Eye (tissue), 1 donor: Measurements from ENCODE around the gene LRRC40.
"Not testable (repeated sequence)": the region's sequence is repeated elsewhere in the genome, so short reads cannot be mapped to it uniquely, and the experiment has no call there.

Experiments used
- DNase-seq: peaks from one replicate; pipeline ENCODE4 v3.0.0-alpha.2; 2015

LRRC40 gene

DNA sequence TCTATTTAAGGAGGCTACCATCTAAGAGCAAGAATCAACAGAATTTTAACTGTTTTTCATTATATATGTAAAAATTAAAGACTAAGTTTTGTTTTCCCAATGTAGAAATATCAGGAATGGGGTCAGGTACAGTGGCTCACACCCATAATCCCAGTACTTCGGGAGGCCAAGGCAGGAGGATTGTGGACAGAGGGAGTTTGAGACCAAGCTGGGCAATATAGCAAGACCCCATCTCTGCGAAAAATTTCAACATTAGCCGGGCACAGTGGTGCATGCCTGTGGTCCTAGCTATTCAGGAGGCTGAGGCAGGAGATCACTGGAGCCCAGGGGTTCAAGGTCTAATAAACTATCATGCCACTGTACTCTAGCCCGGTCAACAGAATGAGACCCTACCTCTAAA is 5.3 kb downstream of the LRRC40 start:
- no peak for DNase-seq

- no peak for DNase-seq
These were observed 9.0 kb downstream of the LRRC40 start for GRCh38 chr1:70196333-70196732.

DNA sequence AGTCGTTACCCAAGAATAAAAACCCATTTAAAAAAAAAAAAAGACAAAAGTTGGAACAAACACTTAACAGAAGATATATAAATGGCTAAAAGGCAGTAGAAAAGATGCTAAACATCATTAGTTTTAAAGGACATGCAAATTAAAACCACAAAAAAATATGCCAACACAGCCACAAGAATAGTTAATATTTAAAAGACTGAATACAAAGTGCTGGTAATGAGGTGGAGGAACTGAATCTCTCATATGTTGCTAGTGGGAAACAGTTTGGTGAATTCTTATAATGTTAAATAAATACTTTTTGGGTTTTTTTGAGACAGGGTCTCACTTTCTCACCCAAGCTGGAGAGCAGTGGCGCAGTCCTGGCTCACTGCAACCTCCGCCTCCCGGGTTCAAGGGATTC is 10.0 kb downstream of the LRRC40 start:
- DNase-seq: no peak

GRCh38 chr1:70194601-70195000 is 10.8 kb downstream of the LRRC40 start:
- no peak for DNase-seq

DNA sequence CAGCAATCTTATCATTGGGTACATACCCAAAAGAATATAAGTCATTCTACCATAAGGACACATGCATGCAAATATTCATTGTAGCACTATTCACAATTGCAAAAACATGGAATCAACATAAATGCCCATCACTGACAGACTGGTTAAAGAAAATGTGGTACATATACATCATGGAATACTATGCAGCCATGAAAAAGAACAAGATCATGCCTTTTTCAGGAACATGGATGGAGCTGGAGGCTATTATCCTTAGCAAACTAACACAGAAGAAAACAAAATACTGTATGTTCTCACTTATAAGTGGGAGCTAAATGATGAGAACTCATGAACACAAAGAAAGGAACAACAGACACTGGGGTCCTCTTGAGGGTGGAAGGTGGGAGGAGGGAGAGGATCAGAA is 12.9 kb downstream of the LRRC40 start:
- DNase-seq: not testable (repeated sequence)

DNA sequence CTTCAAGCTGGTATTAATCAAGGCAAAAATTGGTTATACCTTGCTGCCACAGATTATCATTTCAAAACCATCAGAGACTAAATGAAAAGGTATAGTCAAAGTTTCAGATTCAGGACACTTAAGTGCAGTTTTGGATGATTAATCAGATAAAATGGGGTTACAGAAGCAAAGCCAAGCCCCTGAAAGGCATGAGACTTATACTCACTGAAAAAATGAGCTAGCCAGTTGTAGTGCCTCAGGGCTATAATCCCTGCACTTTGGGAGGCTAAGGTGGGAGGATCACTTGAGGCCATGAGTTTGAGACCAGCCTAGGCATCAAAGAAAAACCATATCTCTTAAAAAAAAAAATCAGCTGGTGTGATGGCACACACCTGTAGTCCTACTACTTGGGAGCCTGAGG is 15.2 kb downstream of the LRRC40 start:
- no peak for DNase-seq

DNA sequence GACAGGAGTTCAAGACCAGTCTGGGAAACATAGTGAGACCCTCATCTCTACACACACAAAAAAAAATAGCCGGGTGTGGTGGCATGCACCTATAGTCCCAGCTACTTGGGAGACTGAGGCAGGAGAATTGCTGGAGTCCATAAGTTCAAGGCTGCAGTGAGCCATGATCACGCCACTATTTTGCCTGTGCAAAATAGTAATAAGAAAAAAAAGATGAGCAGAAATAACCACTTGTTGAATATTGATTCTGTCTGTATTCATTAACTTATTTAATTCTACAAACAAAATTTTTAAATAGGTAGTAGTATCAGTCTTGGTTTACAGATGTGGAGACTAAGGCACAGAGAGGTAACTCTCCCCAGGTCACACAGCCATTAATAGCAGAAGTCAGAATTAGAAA is 16.9 kb downstream of the LRRC40 start:
- no peak for DNase-seq

DNA sequence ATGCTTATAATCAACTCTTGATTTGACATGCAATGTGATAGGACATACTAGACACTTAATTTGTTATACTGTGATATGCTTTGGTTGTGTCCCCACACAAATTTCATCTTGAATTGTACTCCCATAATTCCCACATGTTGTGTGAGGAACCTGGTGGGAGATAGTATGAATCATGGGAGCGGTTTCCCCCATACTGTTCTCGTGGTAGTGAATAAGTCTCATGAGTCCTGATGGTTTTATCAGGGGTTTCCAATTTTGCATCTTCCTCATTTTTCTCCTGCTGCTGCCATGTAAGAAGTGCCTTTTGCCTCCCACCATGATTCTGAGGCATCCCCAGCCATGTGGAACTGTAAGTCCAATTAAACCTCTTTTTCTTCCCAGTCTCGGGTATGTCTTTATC is 20.2 kb downstream of the LRRC40 start:
- not testable (repeated sequence) for DNase-seq

GRCh38 chr1:70171512-70171911 is 33.9 kb downstream of the LRRC40 start:
- DNase-seq: no peak

- no peak for DNase-seq
These were observed 36.1 kb downstream of the LRRC40 start for GRCh38 chr1:70169018-70169839.

DNA sequence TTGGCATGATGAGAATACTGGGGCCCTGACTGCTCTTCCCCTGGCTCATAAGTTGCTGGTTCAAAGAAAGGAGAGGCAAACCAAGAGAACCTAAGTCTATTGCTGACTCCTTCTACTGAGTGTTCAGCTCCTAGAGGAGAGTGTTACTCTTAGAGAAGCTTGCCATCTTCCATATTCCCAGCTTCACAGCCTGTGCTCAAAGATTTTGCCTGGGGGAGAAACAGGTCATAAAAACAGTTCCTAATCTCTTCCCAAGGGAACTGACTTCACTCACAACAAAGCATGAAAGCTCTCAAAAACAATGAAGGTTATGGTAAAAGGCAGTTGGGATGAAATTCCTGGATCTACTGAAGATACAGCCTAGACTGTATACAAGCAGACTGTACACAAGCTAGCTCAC is 37.1 kb downstream of the LRRC40 start:
- DNase-seq: no peak

- no peak for DNase-seq
These were observed 41.0 kb downstream of the LRRC40 start for GRCh38 chr1:70164350-70164749.

DNA sequence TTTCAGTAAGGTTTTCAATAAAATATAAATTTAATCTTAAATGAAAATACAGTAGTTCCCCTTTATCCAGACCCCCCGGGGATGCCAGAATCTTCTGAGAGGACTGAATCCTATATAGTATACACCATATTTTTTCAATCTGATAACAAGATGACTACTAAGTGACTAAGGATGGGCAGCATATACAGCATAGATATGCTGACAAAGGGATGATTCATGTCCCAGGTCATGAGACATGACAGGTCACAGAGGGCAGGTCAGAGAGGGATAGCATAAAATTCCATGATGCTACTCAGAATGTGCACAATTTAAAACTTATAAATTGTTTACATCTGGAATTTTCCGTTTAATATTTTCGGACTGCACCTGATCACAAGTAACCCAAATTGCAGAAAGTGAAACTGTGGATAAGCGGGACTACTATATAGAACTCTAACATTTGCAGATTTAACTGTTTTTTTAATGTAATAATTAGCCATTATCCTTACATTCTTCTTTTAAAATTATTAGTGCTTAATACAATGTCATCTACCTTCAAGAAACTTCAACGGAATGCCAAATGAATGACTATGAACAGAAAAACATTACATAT is 48.8 kb downstream of the LRRC40 start:
- DNase-seq: no peak

DNA sequence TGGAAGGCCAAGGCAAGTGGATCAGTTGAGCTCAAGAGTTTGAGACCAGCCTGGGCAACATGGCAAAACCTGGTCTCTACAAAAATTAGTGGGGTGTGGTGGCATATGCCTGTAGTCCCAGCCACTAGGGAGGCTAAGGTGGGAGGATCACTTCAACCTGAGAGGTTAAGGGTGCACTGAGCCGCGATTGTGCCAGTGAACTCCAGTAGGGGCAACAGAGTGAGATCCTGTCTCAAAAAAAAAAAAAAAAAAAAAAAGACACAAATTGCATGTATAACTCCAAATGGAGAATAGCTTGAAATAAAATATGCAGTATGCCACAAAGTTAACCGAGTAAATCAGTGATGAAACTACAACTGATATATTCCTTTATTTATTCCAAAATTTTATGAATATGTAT is 51.6 kb downstream of the LRRC40 start:
- no peak for DNase-seq

DNA sequence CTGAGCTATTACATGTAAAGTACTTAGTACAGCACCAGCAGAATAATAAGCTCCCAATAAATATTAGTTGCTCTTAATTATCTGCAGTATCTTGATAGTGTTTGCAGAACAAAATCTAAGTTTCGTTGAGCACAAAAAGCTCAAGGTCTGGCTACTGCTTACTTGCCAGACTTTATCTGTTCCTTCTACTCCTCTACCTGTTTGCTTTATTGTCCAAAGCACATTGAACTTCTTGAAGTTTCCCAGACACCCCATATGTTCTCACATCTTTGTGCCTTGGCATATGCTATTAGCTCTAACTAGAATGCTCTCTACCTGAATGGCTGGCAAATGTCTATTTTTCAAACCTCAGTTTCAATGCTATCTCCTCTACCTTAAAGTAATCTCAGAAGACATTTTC is 54.9 kb downstream of the LRRC40 start:
- no peak for DNase-seq

- DNase-seq: no peak
These were observed 58.9 kb downstream of the LRRC40 start for GRCh38 chr1:70146488-70146887.

DNA sequence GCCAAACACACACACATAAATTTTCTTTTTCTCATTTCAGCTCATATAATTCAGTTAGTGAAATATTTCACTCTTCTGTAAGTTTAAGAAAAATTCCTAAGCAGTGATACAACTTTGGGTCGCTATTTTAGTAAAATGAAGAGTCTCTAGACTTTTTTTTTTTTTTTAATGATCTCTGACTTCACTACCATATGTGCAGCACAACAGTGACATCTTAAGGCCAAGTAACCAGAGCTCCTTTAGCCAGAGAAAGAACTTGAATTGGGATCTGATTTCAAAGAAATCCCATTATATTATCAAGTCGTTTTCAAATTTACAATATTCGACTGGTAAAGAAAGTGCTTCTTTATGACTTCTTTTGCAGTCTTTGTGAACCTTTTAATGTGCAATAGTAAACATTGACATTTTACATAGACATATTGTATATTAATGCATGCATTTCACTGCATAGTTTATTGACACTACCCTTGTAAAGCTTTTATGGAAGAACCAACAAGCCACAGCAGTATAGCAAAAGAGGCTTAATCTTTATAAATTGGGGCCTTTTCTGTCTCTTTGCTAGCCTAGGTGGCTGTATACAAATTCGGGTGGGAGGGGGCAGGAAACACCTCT is 62.2 kb downstream of the LRRC40 start:
- DNase-seq: peak; percentile 54

DNA sequence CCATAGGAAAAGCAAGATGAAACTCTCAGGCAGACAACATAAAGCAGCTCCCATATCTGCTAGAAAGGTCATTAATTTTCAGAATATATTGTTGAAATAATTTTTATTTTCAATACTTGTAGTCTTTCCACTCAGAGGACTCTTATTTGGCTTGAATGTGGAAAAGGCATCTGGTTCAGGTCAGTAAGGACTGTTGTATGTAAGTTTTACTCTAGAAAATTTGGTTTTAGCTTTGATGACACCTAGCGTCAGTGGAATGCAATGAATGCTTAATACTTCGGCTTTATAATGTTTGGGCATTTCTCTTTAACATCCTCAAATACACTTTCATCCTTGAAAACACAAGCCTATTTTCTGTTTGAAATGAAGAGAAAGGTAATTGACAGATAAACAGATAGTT is 63.3 kb downstream of the LRRC40 start:
- DNase-seq: peak; percentile 47

DNA sequence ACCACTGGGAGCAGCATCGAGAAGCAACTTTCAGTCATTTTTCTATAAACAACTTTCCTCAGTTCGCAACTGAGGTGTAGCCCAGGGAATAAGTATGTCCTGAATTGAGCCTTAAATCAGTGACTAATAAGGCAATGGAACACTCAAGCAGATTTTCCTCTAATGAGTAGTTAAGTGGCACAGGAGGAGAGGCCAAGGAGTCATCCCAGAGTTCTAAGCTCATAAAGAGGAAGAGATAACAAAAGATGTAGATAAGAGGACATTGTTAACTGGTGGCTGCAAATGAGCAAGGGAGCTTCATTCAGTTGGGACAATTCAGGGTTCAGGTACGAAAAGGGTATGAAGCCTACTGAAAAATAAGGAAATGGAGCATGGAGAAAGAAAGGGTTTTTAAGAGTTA is 64.5 kb downstream of the LRRC40 start:
- DNase-seq: no peak

DNA sequence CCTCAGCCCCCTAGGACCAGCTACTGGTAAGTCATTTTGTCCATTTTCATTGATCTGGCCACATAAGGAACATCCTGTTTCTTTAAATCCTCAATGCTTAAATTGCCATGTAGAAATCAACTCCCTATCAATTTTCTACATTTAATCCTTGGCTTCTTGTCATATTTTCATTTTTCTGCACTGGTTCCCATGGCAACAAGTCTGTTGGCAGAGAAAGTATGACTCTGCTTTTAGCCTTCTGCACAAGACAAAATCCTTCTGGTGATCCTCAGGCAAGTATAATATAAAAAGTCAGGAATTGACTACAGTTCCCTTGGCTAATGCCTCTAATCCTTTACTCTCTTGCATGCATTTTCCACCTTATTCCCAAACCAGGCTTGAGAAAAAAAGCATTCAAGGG is 65.0 kb downstream of the LRRC40 start:
- DNase-seq: peak; percentile 79

- DNase-seq: no peak
These were observed 71.2 kb downstream of the LRRC40 start for GRCh38 chr1:70134148-70134547.

GRCh38 chr1:70117046-70117445 is 88.3 kb downstream of the LRRC40 start:
- DNase-seq: no peak

GRCh38 chr1:70115315-70115714 is 90.1 kb downstream of the LRRC40 start:
- no peak for DNase-seq

DNA sequence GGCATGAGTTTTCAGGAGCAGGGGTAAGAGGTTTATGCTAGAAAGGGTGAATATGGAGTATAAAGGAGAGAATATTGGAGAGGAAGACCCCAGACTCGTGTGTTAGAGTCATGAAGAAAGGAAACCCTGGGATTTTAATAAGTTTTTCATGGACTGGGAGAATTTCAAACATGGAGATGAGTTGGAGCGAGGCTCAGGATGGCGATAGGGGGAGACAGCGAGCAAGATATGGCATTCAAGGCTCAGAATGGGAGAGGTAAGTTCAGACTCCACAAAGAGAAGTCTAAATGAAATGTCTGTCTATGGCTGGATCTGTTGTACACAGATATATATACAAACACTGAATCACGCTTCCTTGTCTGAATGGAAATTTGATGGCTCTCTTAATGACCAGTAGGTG is 92.5 kb downstream of the LRRC40 start:
- DNase-seq: no peak
